Smooth muscle cell (in vitro differentiated cells): ENCODE data around the gene CBY1. TPM values are rescaled to one million over a fixed set of nuclear protein-coding genes. Genes with fewer than 3 reads are reported as not detected.

Experiments
- DNase-seq: peaks from one replicate; lab custom pipeline; 2025; ENCODE audit not compliant: unreplicated experiment; lab: John Stamatoyannopoulos, UW
- H2AFZ ChIP-seq: fragments of 200-600 bp; sonication (generic); 2 replicates; pipeline ENCODE4 v1.6.0; 2016; ENCODE audit warnings: antibody characterized with exemption, low read depth, mild to moderate bottlenecking
- H3F3A ChIP-seq: fragments of 200-600 bp; sonication (generic); 2 replicates; pipeline ENCODE4 v1.6.0; 2017; ENCODE audit warnings: antibody characterized with exemption, low read depth
- H3K27ac ChIP-seq: fragments of 200-600 bp; sonication (generic); 2 replicates; pipeline ENCODE4 v1.5.1; 2016; ENCODE audit warnings: low read depth, mild to moderate bottlenecking
- H3K27me3 ChIP-seq: fragments of 200-600 bp; sonication (generic); 2 replicates; pipeline ENCODE4 v1.6.1; 2016; ENCODE audit warnings: low read depth, mild to moderate bottlenecking
- H3K36me3 ChIP-seq: fragments of 200-600 bp; sonication (generic); 2 replicates; pipeline ENCODE4 v1.5.1; 2016; ENCODE audit warnings: low read depth
- H3K4me1 ChIP-seq: fragments of 200-600 bp; sonication (generic); 2 replicates; pipeline ENCODE4 v1.5.1; 2016; ENCODE audit warnings: low read depth
- H3K4me2 ChIP-seq: fragments of 200-600 bp; sonication (generic); 2 replicates; pipeline ENCODE4 v1.6.0; 2016; ENCODE audit warnings: mild to moderate bottlenecking
- H3K4me3 ChIP-seq: fragments of 200-600 bp; sonication (generic); 2 replicates; pipeline ENCODE4 v1.5.1; 2016; ENCODE audit warnings: mild to moderate bottlenecking
- H3K79me2 ChIP-seq: fragments of 200-600 bp; sonication (generic); 2 replicates; pipeline ENCODE4 v1.6.0; 2016; ENCODE audit warnings: low read depth, mild to moderate bottlenecking
- H3K9ac ChIP-seq: fragments of 200-600 bp; sonication (generic); 2 replicates; pipeline ENCODE4 v1.6.0; 2016; ENCODE audit warnings: low read depth
- H3K9me3 ChIP-seq: fragments of 200-600 bp; sonication (generic); replicated peaks from 2 replicates; pipeline ENCODE4 v1.5.1; 2016; ENCODE audit warnings: low read depth
- H4K20me1 ChIP-seq: fragments of 200-600 bp; sonication (generic); 2 replicates; pipeline ENCODE4 v1.6.0; 2016; ENCODE audit warnings: low read depth
- WGBS: methylation state at CpG from one replicate; pipeline ENCODE4 v1.1.7; 2016; ENCODE audit warnings: low lambda C conversion rate; 5-methylcytosine and 5-hydroxymethylcytosine counted together
- polyA plus RNA-seq: library from polyadenylated mRNA; unstranded; fragments of >200 nt; fragmentation: Nextera tagmentation; extraction: Ambion mirVana; gene quantifications from 2 replicates; pipeline ENCODE4 v1.2.1, GENCODE V29; 2016
- total RNA-seq: library from RNA; depleted of rRNA; stranded (reverse); fragments of >200 nt; gene quantifications from 2 replicates; pipeline ENCODE4 v1.2.3, GENCODE V29; 2014
- TF ChIP-seq, protein P1 (sequence below): fragments of 200-600 bp; sonication (generic); IDR thresholded peaks from 2 replicates; pipeline ENCODE4 v1.5.1; 2017; ENCODE audit warnings: borderline replicate concordance, mild to moderate bottlenecking, antibody characterized with exemption; ENCODE audit not compliant: insufficient read depth, poor library complexity, severe bottlenecking

Gene CBY1
- total and polyA plus RNA-seq, 2 experiments from 2014 or later = 12.3 to 52.9 TPM

DNA sequence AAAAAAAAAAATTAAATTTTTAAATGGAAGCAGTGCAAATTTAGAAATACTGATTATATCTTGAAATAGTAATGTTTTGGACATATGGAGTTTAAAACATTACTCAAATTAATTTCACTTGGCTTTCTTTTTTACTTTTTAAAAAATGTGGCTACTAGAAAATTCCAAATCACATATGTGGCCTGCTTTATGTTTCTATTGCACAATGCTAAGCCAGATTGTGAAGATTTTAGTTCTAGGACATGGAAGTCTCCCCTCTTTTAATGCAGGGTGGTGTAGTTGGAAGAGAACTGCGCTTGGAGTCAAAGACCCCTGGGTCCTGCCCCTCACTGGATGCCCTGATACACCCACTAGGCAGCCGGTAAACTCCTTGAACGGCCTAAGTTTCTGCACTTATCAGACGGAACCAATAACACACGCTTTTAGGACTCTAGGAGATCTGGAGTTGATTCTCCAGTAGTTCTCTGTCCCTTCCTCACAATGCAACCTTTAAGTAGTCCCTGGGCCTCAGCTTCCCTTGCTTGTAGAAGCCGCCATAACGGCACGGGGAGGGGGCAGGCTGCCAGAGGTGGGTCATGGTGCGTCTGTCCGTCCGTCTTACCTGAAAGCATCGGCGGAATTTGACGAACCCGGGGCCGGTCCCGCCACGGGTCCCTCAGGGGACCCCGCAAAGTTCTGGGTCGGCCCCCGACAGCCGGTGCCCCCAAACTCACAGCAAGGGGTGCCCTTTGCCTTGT, 751 bp upstream of the CBY1 start:
- Histone ChIP-seq H2AFZ (peak overlapping the region; percentile 98), H3K4me2 (peak overlapping the region; percentile 96), H3F3A (no peaks in the 10 kb centered on the region), H3K79me2 (peaks cover 31% of the 10 kb centered on the region), H3K9ac (peak overlapping the region; percentile 99), H3K27ac (peak overlapping the region; percentile 95), H3K4me3 (peak overlapping the region; percentile 81), H4K20me1 (peaks cover 9% of the 10 kb centered on the region), H3K4me1 (peaks cover 13% of the 10 kb centered on the region), H3K9me3 (no peaks in the 10 kb centered on the region), H3K36me3 (no peaks in the 10 kb centered on the region), H3K27me3 (no peaks in the 10 kb centered on the region)
- TF ChIP-seq, protein P1, sequence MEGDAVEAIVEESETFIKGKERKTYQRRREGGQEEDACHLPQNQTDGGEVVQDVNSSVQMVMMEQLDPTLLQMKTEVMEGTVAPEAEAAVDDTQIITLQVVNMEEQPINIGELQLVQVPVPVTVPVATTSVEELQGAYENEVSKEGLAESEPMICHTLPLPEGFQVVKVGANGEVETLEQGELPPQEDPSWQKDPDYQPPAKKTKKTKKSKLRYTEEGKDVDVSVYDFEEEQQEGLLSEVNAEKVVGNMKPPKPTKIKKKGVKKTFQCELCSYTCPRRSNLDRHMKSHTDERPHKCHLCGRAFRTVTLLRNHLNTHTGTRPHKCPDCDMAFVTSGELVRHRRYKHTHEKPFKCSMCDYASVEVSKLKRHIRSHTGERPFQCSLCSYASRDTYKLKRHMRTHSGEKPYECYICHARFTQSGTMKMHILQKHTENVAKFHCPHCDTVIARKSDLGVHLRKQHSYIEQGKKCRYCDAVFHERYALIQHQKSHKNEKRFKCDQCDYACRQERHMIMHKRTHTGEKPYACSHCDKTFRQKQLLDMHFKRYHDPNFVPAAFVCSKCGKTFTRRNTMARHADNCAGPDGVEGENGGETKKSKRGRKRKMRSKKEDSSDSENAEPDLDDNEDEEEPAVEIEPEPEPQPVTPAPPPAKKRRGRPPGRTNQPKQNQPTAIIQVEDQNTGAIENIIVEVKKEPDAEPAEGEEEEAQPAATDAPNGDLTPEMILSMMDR = no peak
- 8% methylated on average over 22 of the region's 22 CpGs for WGBS
- DNase-seq = no peak

- H3K27me3 ChIP-seq = no peaks in the 10 kb centered on the region
- DNase-seq = no peak
- no peaks in the 10 kb centered on the region for H3K9me3 ChIP-seq
- WGBS = 13% methylated on average over 16 of the region's 16 CpGs
- peaks cover 43% of the 10 kb centered on the region for H3K79me2 ChIP-seq
- peak overlapping the region; percentile 95 for H3K27ac ChIP-seq
- peak overlapping the region; percentile 81 for H3K4me3 ChIP-seq
- peak overlapping the region; percentile 98 for H2AFZ ChIP-seq
- peak overlapping the region; percentile 96 for H3K4me2 ChIP-seq
- TF ChIP-seq, protein P1 = no peak
- H3K9ac ChIP-seq = peak overlapping the region; percentile 99
- H3K36me3 ChIP-seq = no peaks in the 10 kb centered on the region
- H3F3A ChIP-seq = no peaks in the 10 kb centered on the region
- H3K4me1 ChIP-seq = peaks cover 13% of the 10 kb centered on the region
- H4K20me1 ChIP-seq = peaks cover 18% of the 10 kb centered on the region
Measured at GRCh38 chr22:38657045-38657909, 839 bp downstream of the CBY1 start.

DNA sequence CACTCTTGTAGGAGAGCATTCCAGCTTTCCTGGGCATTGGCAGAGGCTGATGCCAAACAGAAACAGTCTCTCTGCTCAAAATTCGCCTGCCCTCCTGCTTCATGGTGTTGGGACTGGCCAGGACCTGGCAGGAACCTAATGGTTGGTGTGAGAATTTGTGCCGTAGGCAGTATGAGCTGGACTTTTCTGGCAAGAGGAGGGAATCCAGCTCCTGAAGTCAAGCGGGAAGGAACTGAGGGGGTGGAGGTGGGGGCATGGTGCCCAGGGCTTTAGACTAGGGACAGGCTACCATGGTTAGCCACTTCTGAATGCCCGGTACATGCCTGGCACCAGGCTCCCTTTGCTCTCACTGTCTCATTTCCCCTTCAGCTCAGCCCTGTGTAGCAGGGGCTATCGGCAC, 18.4 kb downstream of the CBY1 start:
- Histone ChIP-seq H4K20me1 (no peaks in the 10 kb centered on the region), H2AFZ (no peak overlapping the region), H3K4me1 (no peaks in the 10 kb centered on the region), H3K4me3 (no peak overlapping the region), H3K27me3 (no peaks in the 10 kb centered on the region), H3K27ac (no peak overlapping the region), H3K79me2 (no peaks in the 10 kb centered on the region), H3K9me3 (no peaks in the 10 kb centered on the region), H3K4me2 (no peak overlapping the region), H3K36me3 (peaks cover 4% of the 10 kb centered on the region), H3K9ac (no peak overlapping the region), H3F3A (no peaks in the 10 kb centered on the region)
- DNase-seq = no peak
- TF ChIP-seq, protein P1 = no peak
- 96% methylated on average over 5 of the region's 5 CpGs for WGBS
